T47D (cell line): Measurements from ENCODE around the gene KREMEN1.

Experiments used
- DNase-seq, 2 experiments: peaks; one replicate each; pipeline versions ENCODE4 v3.0.0 to v3.0.0-alpha.2; 2011 to 2012; ENCODE audit warnings: low read depth in 1 of 2, low spot score in 1 of 2
- JUND ChIP-seq: IDR thresholded peaks from 2 replicates; pipeline ENCODE4 v1.6.1; 2012; ENCODE audit warnings: low read depth
- in situ Hi-C: cut with HindIII; loops from 2 replicates; pipeline ENCODE4 v1.10.0; 2016; ENCODE audit warnings: low sequenced_read_pairs, low pct_unique_long_range_greater_than_20kb

KREMEN1 gene

DNA sequence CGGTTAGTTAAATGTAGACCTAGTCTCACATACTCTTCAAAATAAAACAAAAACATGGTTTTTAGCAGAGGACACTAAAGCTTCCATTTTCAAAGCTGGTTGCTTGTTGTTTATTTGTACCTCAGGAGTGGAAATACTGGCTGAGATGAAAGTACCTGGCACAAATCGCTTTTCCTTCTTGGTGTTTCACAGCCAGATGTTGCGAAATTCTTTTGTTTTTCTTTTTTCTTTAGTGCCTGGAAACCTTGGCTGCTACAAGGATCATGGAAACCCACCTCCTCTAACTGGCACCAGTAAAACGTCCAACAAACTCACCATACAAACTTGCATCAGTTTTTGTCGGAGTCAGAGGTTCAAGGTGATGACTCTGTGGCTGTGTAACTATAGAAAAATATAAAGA lies 48.3 kb downstream of the KREMEN1 start:
- DNase-seq, result peak in 1 of 2 experiments; percentile 5
- no peak for TF ChIP-seq JUND
- in situ Hi-C loops, result no loop called here

DNA sequence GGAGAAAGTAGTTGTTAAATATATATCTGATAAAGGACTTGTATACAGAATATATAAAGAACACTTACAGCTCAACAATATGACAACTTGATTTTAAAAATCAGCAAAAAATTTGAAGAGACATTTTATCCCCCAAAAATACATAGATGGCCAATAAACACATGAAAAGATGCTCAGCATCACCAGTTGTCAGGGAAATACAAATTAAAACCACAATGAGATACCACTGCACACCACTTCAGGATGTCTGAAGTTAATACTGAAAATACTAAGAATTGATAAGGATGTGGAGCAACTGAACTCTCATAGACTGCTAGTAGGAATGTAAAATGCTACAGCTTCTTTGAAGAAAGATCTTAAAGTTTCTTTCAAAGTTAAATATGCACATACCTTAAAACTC lies 49.2 kb downstream of the KREMEN1 start:
- TF ChIP-seq JUND, result no peak
- no peak for DNase-seq

DNA sequence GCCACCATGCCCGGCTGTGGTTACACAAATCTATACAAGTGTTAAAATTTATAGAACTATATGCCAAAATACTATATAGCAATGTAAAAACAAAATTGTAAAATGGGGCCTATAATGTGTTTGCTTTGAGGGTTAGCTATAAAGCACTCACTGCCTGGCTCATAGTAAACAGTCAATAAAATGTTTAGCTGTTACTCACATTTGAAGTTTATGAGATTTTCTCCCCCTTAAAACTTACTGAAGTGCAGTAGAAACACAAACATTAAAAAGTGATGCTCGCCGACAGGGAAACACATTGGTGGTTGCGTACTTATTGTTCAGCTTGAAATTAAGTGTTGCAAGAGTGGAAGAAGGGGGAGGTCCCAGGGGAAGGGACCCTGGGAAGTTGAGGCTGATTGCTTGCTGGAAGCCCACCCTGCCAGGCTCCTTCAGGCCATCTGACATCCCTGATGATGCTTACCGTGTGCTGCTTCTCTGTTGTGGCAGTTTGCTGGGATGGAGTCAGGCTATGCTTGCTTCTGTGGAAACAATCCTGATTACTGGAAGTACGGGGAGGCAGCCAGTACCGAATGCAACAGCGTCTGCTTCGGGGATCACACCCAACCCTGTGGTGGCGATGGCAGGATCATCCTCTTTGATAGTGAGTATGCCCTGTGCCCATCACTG lies 52.1 kb downstream of the KREMEN1 start:
- in situ Hi-C loops, result no loop called here
- DNase-seq, result no peak
- TF ChIP-seq JUND, result no peak

More for the DNA sequence above, 49.2 kb downstream of the KREMEN1 start:
- in situ Hi-C loops, result no loop called here

DNA sequence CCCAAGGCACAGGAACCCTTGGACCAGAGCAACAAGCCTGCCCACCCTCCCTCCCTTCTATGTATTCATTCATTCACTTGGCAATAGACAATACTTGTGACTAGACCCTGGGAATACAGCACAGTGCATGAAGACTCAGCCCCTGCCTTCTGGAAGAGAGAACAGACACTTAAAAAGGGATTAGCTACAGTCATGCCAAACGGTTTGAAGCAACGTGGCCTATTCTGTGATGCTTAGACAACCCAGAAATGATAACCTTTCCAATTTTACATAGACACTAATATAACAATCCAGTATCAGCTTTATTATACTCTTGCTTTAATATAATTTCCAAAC lies 52.6 kb downstream of the KREMEN1 start:
- DNase-seq, result no peak
- TF ChIP-seq JUND, result no peak
- in situ Hi-C loops, result no loop called here

DNA sequence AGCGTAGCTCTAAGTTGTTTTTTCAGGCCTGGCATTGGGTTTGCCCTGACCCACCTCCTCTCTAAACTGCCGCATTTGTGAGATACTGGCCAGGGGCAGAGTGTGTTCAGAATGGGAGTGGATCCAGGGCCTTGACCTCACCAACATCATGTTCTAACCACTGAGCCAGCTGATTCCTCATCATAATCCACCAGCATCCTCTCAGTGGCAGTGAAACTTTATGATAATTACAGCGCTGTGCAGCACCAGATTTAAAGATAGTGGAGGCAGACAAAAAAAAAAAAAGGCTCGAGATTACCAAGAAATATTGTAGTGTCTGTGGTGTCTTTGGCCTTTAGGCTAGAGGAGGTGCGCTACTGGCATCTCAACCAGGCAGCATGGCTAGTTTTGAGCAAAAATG lies 53.0 kb downstream of the KREMEN1 start:
- DNase-seq, result no peak
- in situ Hi-C loops, result no loop called here
- no peak for TF ChIP-seq JUND

DNA sequence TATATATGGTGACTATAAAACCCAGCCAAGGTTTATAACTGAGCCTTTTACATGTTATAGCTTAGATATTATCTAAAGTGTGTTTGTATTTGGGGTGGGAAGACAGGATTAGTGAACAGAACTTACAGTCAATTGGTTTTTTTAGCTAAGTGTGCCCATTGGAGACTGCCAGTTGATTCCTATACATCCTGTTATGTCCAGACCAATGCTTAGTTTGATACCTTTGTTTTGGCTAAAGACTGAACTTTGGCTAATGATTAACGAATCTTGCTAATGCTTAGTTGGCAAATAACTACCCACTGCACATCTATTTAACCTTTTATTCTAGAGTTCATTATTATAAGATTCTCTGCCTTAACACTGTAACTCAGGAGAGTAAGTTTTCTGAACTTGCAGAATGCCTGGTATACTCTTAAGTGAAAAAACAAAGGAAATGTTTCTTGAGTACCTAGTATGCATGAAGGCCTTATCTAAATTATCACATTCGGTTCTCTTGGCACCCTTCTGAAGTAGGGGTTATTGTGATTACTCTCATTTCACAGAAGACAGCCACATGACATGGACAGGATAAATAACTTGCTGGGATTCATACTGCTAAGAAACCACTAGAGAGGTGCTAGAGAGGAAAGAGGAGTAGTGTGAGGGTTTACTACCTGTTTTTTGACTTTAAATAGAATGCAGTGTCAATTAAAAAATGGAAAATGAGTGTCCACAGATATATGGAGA lies 54.0 kb downstream of the KREMEN1 start:
- TF ChIP-seq JUND, result no peak
- DNase-seq, result no peak
- in situ Hi-C loops, result no loop called here

DNA sequence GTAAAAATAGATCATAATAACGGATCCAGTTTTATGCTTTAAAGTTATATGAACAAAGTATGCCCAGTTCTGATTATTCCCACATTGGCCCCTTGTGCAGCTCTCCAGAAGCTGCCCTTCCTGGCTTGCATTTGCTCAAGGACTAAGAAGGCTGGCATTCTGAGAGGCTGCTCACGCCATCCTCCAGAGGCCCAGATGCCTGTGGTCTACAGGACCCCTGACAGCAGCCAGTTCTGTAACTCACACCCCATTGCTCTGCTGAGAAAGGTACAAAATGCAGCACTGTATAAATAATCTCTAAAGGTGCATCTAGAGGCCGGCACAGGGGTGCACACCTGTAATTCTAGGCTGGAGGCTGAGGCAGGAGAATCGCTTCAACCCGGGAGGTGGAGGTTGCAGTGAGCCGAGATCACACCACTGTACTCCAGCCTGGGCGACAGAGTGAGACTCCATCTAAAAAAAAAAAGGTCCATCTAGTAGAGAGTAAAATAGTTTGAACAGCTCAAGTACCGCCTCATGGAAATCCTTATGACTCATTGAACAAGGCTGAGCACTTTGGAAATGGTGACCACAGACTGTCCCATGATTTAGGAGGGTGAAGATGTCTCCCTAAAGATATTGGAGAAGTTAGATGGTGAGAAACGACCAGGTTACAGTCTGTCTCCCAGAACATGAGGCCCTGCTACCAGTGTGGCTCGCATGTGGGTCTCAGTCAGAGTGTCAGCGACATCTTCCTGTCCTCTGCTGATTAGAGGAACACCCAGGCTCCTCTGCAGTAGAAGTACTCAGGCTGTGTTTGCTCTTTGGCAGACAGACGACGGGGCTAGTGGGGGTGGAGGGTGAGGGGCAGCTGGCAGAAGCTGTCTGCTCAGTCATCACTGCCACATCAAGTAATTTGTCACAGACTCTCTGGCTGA lies 56.3 kb downstream of the KREMEN1 start:
- in situ Hi-C loops, result no loop called here
- DNase-seq, result no peak
- no peak for TF ChIP-seq JUND

DNA sequence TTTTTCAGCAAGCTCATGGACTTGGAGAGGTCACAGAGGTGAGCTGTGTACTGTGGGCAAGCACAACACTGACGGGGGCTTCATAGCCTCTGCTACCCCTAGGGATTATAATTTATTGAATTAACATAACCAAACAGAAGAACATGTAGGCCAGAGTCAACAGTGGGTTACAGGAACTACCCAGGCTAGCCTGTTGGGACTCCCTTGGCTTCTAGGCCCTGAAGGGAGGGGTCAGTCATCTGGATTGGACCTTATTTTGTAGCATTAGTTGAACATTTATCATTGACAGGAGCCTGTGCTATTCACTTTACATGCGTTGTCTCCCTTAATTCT lies 56.9 kb downstream of the KREMEN1 start:
- DNase-seq, result no peak
- in situ Hi-C loops, result no loop called here
- no peak for TF ChIP-seq JUND

DNA sequence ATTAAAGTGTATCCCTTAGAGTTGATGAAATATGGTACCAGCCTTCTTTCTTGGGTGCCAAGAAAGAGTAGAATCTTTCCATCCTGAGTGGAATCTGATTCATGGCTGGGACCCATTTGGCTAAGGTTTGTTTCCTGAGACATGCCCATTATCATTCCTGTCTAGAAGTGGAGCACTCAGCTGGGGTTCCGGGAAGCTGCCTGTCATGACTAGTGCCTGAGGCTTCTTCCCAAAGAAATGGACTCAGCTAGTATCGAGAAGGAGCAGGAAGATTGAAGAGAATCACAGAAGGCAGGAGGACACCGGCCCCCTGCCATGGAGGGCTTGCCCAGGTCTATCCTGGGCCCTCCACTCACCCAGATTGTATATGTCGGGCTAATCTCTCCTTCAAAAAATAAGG lies 57.6 kb downstream of the KREMEN1 start:
- TF ChIP-seq JUND, result no peak
- in situ Hi-C loops, result no loop called here
- DNase-seq, result no peak

DNA sequence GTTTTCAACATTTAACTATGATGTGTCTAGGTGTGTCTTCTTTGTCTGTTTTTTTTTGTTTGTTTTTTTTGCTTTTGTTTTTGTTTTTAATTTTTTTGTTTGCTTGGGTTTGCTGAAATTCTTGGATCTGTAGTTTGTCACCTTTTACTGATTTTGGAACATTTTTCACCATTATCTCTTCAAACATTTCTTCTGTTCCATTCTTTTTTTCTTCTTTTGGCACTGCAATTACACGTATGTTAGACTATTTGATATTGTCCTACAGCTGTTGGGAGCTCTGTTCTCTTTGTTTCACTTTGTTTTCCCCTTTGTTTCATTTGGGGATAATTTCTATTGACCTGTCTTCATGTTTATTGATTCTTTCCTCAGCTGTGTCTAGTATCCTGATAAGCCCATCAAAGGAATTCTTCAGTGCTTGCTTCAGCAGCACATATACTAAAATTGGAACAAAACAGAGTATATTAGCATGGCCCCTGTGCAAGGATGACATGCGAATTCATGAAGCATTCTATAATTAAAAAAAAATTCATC lies 60.8 kb downstream of the KREMEN1 start:
- in situ Hi-C loops, result no loop called here
- no peak for TF ChIP-seq JUND
- DNase-seq, result no peak

DNA sequence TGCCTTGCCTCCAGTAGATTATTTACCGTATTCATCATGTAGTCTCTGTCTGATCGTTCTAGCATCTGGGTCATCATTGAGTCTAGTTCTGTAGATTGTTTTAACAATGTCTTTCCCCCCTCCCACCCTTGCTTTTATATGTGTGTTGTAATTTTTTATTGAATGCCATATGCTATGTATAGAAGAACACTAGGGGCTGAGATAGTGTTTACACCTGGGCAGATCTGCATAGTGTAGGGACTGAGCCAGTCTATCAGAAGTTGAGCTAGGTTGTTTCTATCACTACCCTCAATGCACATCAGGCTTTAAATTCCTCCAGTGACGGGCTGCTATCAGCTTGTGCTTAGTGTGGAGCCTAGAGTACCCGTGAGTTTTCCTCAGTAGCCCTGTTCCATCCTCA lies 61.6 kb downstream of the KREMEN1 start:
- no peak for TF ChIP-seq JUND
- DNase-seq, result no peak
- in situ Hi-C loops, result no loop called here

DNA sequence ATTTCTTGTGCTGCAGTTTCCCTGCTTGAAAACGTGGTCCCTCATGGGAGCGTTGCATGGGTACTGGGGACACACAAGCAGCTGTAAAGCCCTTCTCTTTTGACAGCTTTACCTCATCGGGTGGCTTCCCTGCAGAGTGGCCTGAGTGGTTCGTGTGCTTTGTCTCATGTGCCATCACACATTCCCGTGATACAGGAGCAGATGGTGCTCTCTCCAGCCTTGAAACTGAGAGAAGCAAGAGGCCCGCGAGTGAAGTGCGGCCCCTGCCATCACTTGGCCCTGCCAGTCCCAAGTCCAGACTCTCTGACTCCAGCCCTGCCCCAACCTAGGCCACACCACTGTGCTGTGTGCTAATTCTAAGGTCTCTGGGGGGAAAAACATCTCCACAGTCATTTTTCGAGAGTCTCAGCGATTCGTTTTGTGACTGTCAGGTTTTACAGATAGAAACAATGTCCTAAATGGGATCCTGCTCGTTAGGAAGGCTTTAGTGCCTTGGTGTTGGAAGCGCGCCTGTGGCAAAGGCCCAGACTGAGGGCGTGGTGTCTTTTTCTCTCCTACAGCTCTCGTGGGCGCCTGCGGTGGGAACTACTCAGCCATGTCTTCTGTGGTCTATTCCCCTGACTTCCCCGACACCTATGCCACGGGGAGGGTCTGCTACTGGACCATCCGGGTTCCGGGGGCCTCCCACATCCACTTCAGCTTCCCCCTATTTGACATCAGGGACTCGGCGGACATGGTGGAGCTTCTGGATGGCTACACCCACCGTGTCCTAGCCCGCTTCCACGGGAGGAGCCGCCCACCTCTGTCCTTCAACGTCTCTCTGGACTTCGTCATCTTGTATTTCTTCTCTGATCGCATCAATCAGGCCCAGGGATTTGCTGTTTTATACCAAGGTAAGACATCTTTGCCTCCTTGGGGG lies 64.2 kb downstream of the KREMEN1 start:
- no peak for TF ChIP-seq JUND
- no peak for DNase-seq
- in situ Hi-C loops, result no loop called here
